GM18519 (cell line): Measurements from ENCODE around the gene CARF.

Experiments
- ATAC-seq: cut with Tn5 transposase; IDR thresholded peaks from one replicate; pipeline ENCODE4 v1.9.1; 2021; ENCODE audit warnings: mild to moderate bottlenecking, moderate library complexity; ENCODE audit not compliant: unreplicated experiment, low FRiP score

CARF gene

GRCh38 chr2:203014456-203015199 is 102.6 kb downstream of the CARF start, which contains the start of gene NBEAL1:
Gene NBEAL1 (plus strand): TSS chr2:203014875. CDS start chr2:203016385, 1,510 bp downstream.
- ATAC-seq = peak; percentile 97

- no peak for ATAC-seq
Observed at GRCh38 chr2:203016716-203017115, 104.6 kb downstream of the CARF start.

- no peak for ATAC-seq
Observed at GRCh38 chr2:203018181-203018580, 106.1 kb downstream of the CARF start.

- no peak for ATAC-seq
Observed at GRCh38 chr2:203019142-203019541, 107.1 kb downstream of the CARF start.

- no peak for ATAC-seq
Observed at GRCh38 chr2:203021991-203022390, 109.9 kb downstream of the CARF start.

GRCh38 chr2:203022751-203023150 is 110.7 kb downstream of the CARF start:
- ATAC-seq = no peak

GRCh38 chr2:203025592-203025991 is 113.5 kb downstream of the CARF start:
- no peak for ATAC-seq

- ATAC-seq = no peak
Observed at GRCh38 chr2:203030545-203030944, 118.5 kb downstream of the CARF start.

- ATAC-seq = no peak
Observed at GRCh38 chr2:203030991-203031390, 118.9 kb downstream of the CARF start.

GRCh38 chr2:203033395-203033794 is 121.3 kb downstream of the CARF start:
- ATAC-seq = no peak

GRCh38 chr2:203035879-203036470 is 123.9 kb downstream of the CARF start:
- no peak for ATAC-seq
